HepG2 (cell line): ENCODE measurements around the gene GGA1. TPM values are rescaled to one million over a fixed set of nuclear protein-coding genes. Genes with fewer than 3 reads are reported as not detected.

ENCODE experiments used
- ERF ChIP-seq: IDR thresholded peaks from 2 replicates; pipeline ENCODE4 v1.6.1; 2018; ENCODE audit warnings: missing biosample characterization, missing genetic modification reagents
- FOXO1 ChIP-seq: sonication (generic); formaldehyde crosslinking; IDR thresholded peaks from 2 replicates; pipeline ENCODE4 v1.4.0; 2020; ENCODE audit warnings: missing genetic modification reagents
- GPN1 ChIP-seq: sonication (generic); formaldehyde crosslinking; IDR thresholded peaks from 2 replicates; pipeline ENCODE4 v1.5.1; 2020; ENCODE audit warnings: missing genetic modification reagents, borderline replicate concordance
- HNF1A ChIP-seq, 2 experiments: sonication (generic) in 1 of 2; formaldehyde crosslinking in 1 of 2; IDR thresholded peaks; 2 replicates each; pipeline versions ENCODE4 v1.4.0 to v1.6.1; 2016 to 2020; ENCODE audit warnings: borderline replicate concordance in 1 of 2, low read depth in 1 of 2, mild to moderate bottlenecking in 1 of 2, missing genetic modification reagents in 1 of 2
- IKZF1 ChIP-seq: fragments of 450-650 bp; IDR thresholded peaks from 2 replicates; pipeline ENCODE4 v1.7.1; 2016
- MIER2 ChIP-seq: IDR thresholded peaks from 2 replicates; pipeline ENCODE4 v1.6.1; 2016; ENCODE audit warnings: missing biosample characterization, missing genetic modification reagents
- MTF1 ChIP-seq: sonication (generic); formaldehyde crosslinking; IDR thresholded peaks from 2 replicates; pipeline ENCODE4 v1.5.0; 2020; ENCODE audit warnings: missing genetic modification reagents
- NR1H2 ChIP-seq: sonication (generic); formaldehyde crosslinking; IDR thresholded peaks from 2 replicates; pipeline ENCODE4 v1.8.1; 2022; ENCODE audit warnings: low read depth, missing genetic modification reagents, borderline replicate concordance
- TARDBP ChIP-seq: sonication (generic); formaldehyde crosslinking; IDR thresholded peaks from 2 replicates; pipeline ENCODE4 v1.8.0; 2022; ENCODE audit warnings: mild to moderate bottlenecking, missing genetic modification reagents
- ZNF235 ChIP-seq: sonication (generic); formaldehyde crosslinking; IDR thresholded peaks from 2 replicates; pipeline ENCODE4 v1.8.1; 2023; ENCODE audit warnings: mild to moderate bottlenecking, missing genetic modification reagents, borderline replicate concordance
- ZNF256 ChIP-seq: sonication (generic); formaldehyde crosslinking; conservative IDR thresholded peaks from 2 replicates; pipeline ENCODE4 v1.4.0; 2020; ENCODE audit warnings: missing genetic modification reagents
- ZNF704 ChIP-seq: sonication (generic); formaldehyde crosslinking; IDR thresholded peaks from 2 replicates; pipeline ENCODE4 v1.8.1; 2023; ENCODE audit warnings: mild to moderate bottlenecking, inconsistent platforms, moderate library complexity, missing genetic modification reagents, borderline replicate concordance
- ZNF800 ChIP-seq: sonication (generic); formaldehyde crosslinking; IDR thresholded peaks from 2 replicates; pipeline ENCODE4 v1.4.0; 2020; ENCODE audit warnings: missing genetic modification reagents
- polyA plus RNA-seq, 8 experiments: library from polyadenylated mRNA; depleted of rRNA in 3 of 8; stranded (reverse) in 7 of 8; unstranded in 1 of 8; fragments of >200 nt; fragmentation: Illumina TruSeq in 4 of 8; extraction: Trizol in 4 of 8; gene quantifications; 2 replicates each; pipeline versions ENCODE4 v1.2.1 to v1.2.3, GENCODE V29; 2011 to 2016; ENCODE audit warnings: low read depth in 4 of 8, missing spikeins in 1 of 8, mixed read lengths in 1 of 8; ENCODE audit not compliant: insufficient read depth in 1 of 8
- total RNA-seq, 5 experiments: library from RNA; depleted of rRNA; stranded (reverse); fragments of >200 nt; fragmentation: Illumina TruSeq; extraction: Trizol; gene quantifications; 2 replicates each; pipeline ENCODE4 v1.2.3, GENCODE V29; 2016; ENCODE audit warnings: low read depth in 1 of 5
- TF ChIP-seq, protein P1 (sequence below), 2 experiments: sonication (generic) in 1 of 2; formaldehyde crosslinking in 1 of 2; IDR thresholded peaks; 2 replicates each; pipeline versions ENCODE4 v1.6.1 to v1.9.0; 2014 to 2022; ENCODE audit warnings: antibody characterized with exemption in 1 of 2, borderline replicate concordance in 1 of 2, inconsistent platforms in 1 of 2, low read depth in 1 of 2, missing genetic modification reagents in 1 of 2

The GGA1 gene
- total and polyA plus RNA-seq, 2 of the 13 experiments (the other 11 are each of a cell fraction or from before 2014, with no cell fraction given) = 29.1 to 87.2 TPM

- TF ChIP-seq, protein P1, sequence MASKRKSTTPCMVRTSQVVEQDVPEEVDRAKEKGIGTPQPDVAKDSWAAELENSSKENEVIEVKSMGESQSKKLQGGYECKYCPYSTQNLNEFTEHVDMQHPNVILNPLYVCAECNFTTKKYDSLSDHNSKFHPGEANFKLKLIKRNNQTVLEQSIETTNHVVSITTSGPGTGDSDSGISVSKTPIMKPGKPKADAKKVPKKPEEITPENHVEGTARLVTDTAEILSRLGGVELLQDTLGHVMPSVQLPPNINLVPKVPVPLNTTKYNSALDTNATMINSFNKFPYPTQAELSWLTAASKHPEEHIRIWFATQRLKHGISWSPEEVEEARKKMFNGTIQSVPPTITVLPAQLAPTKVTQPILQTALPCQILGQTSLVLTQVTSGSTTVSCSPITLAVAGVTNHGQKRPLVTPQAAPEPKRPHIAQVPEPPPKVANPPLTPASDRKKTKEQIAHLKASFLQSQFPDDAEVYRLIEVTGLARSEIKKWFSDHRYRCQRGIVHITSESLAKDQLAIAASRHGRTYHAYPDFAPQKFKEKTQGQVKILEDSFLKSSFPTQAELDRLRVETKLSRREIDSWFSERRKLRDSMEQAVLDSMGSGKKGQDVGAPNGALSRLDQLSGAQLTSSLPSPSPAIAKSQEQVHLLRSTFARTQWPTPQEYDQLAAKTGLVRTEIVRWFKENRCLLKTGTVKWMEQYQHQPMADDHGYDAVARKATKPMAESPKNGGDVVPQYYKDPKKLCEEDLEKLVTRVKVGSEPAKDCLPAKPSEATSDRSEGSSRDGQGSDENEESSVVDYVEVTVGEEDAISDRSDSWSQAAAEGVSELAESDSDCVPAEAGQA (IDR thresholded peaks at IDR 0.05; ENCODE audit: low read depth) = 0 out of 2 replicates have a peak, but pooled peaks have one; percentile 7
- TF ChIP-seq, protein P1 (CRISPR knock-in tag; IDR thresholded peaks at IDR 0.05; ENCODE audit: borderline replicate concordance) = no peak
- no peak for TF ChIP-seq MIER2 (CRISPR knock-in tag)
- TF ChIP-seq ZNF256 (CRISPR knock-in tag) = no peak
- TF ChIP-seq ZNF235 (CRISPR knock-in tag) = no peak
- TF ChIP-seq ERF (CRISPR knock-in tag) = peak; percentile 68; the same call in 1 of the 2 replicates
- TF ChIP-seq ZNF800 = no peak
- TF ChIP-seq MTF1 (CRISPR knock-in tag) = no peak
- TF ChIP-seq TARDBP (CRISPR knock-in tag) = no peak; the same call in 1 of the 2 replicates
- TF ChIP-seq IKZF1 = no peak
- TF ChIP-seq GPN1 (CRISPR knock-in tag) = no peak
- no peak for TF ChIP-seq ZNF704 (CRISPR knock-in tag)
- no peak for TF ChIP-seq HNF1A (IDR thresholded peaks at IDR 0.05; ENCODE audit: low read depth)
- TF ChIP-seq HNF1A (CRISPR knock-in tag; IDR thresholded peaks at IDR 0.05; ENCODE audit: borderline replicate concordance) = no peak
- peak; percentile 82; the same call in 1 of the 2 replicates for TF ChIP-seq FOXO1 (CRISPR knock-in tag)
- TF ChIP-seq NR1H2 (CRISPR knock-in tag) = no peak
Observed at GRCh38 chr22:37631448-37632173, 23.0 kb downstream of the GGA1 start (continued).
